Breast epithelium (tissue), 4 donors: Measurements from ENCODE around the gene PROS1. TPM values are rescaled to one million over a fixed set of nuclear protein-coding genes. Genes with fewer than 3 reads are reported as not detected.
"Not testable (repeated sequence)": the region's sequence is repeated elsewhere in the genome, so short reads cannot be mapped to it uniquely, and the experiment has no call there.

Experiments
- DNase-seq, 2 donors: peaks; one replicate each; pipeline ENCODE4 v3.0.0-alpha.2; 2019; ENCODE audit warnings: low spot score in 2 of 2
- H3K27ac ChIP-seq, 2 donors: fragments of 200-600 bp; sonication (generic) in 1 of 2; one replicate each; pipeline ENCODE4 v1.5.1; 2016 to 2019; ENCODE audit warnings: mild to moderate bottlenecking in 1 of 2
- H3K27me3 ChIP-seq, 2 donors: fragments of 200-600 bp; sonication (generic) in 1 of 2; one replicate each; pipeline versions ENCODE4 v1.5.1 to v1.6.0; 2017 to 2019; ENCODE audit warnings: control low read depth in 1 of 2, mild to moderate bottlenecking in 1 of 2
- H3K36me3 ChIP-seq: fragments of 200-600 bp; one replicate; pipeline ENCODE4 v1.5.1; 2019
- H3K4me1 ChIP-seq, 2 donors: fragments of 200-600 bp; sonication (generic); one replicate each; pipeline ENCODE4 v1.5.1; 2016 to 2019; ENCODE audit warnings: control low read depth in 1 of 2
- H3K4me3 ChIP-seq, 3 donors: fragments of 200-600 bp; sonication (generic); 1 replicate in 2 of 3; 2 replicates in 1 of 3; pipeline ENCODE4 v1.5.1; 2016 to 2019; ENCODE audit warnings: mild to moderate bottlenecking in 3 of 3, moderate library complexity in 2 of 3
- H3K9me3 ChIP-seq, 2 donors: fragments of 200-600 bp; sonication (generic) in 1 of 2; one replicate each; pipeline ENCODE4 v1.5.1; 2016 to 2019; ENCODE audit warnings: control low read depth in 1 of 2
- POLR2A ChIP-seq: fragments of 450-650 bp; IDR thresholded peaks from one replicate; pipeline ENCODE4 v1.6.1; 2016; ENCODE audit warnings: antibody characterized with exemption, mild to moderate bottlenecking, moderate library complexity
- POLR2AphosphoS5 ChIP-seq, 3 donors: sonication (generic); formaldehyde crosslinking; IDR thresholded peaks; one replicate each; pipeline ENCODE4 v1.6.1; 2017; ENCODE audit warnings: antibody characterized with exemption in 3 of 3
- intact Hi-C: fragments of 100-400 bp; cut with DNase I; formaldehyde crosslinking; loops from one replicate; pipeline ENCODE4 v1.15.1; 2023; ENCODE audit warnings: low total_unique reads
- total RNA-seq, 3 donors: library from RNA; depleted of rRNA; stranded (reverse); fragments of >200 nt; gene quantifications; one replicate each; pipeline ENCODE4 v1.1.0, GENCODE V29; 2016
- TF ChIP-seq, protein P1 (sequence below), 3 donors: fragments of 450-650 bp; IDR thresholded peaks; one replicate each; pipeline ENCODE4 v1.5.1; 2016 to 2017; ENCODE audit warnings: antibody characterized with exemption in 3 of 3, mild to moderate bottlenecking in 3 of 3, moderate library complexity in 3 of 3

The PROS1 gene
- total RNA-seq, 3 donors from 2014 or later: 65.4 to 74.4 (median 65.7) TPM

DNA sequence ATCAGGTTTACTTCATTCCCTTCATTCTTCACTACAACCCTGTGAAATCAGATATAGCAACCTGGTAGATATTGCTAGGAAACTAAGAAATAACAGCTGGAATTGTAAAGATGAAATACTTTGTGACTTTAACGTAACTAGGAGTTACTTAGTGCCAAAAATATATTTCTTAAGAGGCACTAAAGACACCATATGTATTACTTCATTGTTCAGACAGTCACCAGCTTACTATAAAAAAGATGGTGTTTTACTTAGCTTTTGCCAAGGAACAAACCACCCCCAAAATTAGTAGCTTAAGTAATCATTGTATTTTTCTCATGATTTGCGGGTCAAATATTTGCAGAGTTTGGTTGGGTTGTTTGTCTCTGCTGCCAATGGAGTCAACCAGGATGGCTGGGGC is 62.5 kb downstream of the PROS1 start:
- H3K27ac ChIP-seq: no peak overlapping the region
- H3K9me3 ChIP-seq: peaks cover 0 to 14% of the 10 kb centered on the region in 2 donors
- intact Hi-C loops: no loop called here
- H3K27me3 ChIP-seq: no peaks in the 10 kb centered on the region
- no peaks in the 10 kb centered on the region for H3K4me1 ChIP-seq
- no peak overlapping the region for H3K4me3 ChIP-seq
- TF ChIP-seq, protein P1, sequence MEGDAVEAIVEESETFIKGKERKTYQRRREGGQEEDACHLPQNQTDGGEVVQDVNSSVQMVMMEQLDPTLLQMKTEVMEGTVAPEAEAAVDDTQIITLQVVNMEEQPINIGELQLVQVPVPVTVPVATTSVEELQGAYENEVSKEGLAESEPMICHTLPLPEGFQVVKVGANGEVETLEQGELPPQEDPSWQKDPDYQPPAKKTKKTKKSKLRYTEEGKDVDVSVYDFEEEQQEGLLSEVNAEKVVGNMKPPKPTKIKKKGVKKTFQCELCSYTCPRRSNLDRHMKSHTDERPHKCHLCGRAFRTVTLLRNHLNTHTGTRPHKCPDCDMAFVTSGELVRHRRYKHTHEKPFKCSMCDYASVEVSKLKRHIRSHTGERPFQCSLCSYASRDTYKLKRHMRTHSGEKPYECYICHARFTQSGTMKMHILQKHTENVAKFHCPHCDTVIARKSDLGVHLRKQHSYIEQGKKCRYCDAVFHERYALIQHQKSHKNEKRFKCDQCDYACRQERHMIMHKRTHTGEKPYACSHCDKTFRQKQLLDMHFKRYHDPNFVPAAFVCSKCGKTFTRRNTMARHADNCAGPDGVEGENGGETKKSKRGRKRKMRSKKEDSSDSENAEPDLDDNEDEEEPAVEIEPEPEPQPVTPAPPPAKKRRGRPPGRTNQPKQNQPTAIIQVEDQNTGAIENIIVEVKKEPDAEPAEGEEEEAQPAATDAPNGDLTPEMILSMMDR (IDR thresholded peaks at IDR 0.05): no peak
- TF ChIP-seq POLR2AphosphoS5 (IDR thresholded peaks at IDR 0.05): no peak
- no peak for TF ChIP-seq POLR2A
- H3K36me3 ChIP-seq: no peaks in the 10 kb centered on the region
- DNase-seq: no peak

DNA sequence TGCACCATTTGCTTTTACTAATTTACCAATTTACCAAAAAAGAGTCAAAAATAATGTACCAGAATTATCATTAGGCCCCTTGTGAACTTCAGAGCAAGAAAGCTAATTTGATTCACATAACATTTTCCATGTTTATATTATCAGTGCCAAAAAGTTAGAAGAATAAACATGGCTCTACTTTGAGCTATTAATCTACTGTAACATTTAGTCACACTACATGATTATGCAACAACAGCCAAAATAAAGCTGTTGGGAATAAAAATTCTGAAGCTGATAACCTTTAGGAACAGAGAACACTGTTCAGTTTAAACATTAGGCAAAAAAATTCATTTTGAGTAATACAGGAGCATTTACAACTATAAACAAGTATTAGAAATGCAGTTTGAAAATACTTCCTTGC is 63.6 kb downstream of the PROS1 start:
- Histone ChIP-seq H3K9me3 (peaks cover 0 to 14% of the 10 kb centered on the region in 2 donors), H3K4me1 (no peaks in the 10 kb centered on the region), H3K36me3 (no peaks in the 10 kb centered on the region), H3K27me3 (no peaks in the 10 kb centered on the region), H3K4me3 (no peak overlapping the region), H3K27ac (no peak overlapping the region)
- no peak for DNase-seq
- intact Hi-C loops: no loop called here
- TF ChIP-seq POLR2A: no peak
- TF ChIP-seq POLR2AphosphoS5 (IDR thresholded peaks at IDR 0.05): no peak
- TF ChIP-seq, protein P1 (IDR thresholded peaks at IDR 0.05): no peak

DNA sequence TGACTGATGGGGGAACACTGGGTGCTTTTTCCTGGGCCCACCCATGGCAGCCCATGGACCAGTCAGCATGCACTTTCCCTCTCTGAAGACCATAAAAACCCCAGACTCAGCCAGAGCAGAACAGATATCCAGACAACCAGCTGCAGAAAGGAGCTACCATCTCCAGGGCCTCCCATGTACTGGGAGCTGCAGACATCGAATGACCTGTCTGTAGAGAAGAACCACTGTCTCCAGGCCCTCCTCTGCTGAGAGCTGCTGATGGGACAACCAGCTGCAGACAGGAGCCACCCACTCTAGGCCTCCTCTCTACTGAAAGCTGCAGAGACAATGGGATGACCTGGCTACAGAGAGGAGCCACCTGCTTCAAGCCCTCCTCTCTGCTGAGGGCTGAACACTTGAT is 66.6 kb downstream of the PROS1 start:
- no peaks in the 10 kb centered on the region for H3K4me1 ChIP-seq
- H3K27ac ChIP-seq: no peak overlapping the region
- DNase-seq: no peak
- TF ChIP-seq, protein P1 (IDR thresholded peaks at IDR 0.05): no peak
- no peak for TF ChIP-seq POLR2AphosphoS5 (IDR thresholded peaks at IDR 0.05)
- TF ChIP-seq POLR2A: no peak
- intact Hi-C loops: no loop called here
- H3K9me3 ChIP-seq: peaks cover 0 to 12% of the 10 kb centered on the region in 2 donors
- no peaks in the 10 kb centered on the region for H3K36me3 ChIP-seq
- no peaks in the 10 kb centered on the region for H3K27me3 ChIP-seq
- H3K4me3 ChIP-seq: no peak overlapping the region

DNA sequence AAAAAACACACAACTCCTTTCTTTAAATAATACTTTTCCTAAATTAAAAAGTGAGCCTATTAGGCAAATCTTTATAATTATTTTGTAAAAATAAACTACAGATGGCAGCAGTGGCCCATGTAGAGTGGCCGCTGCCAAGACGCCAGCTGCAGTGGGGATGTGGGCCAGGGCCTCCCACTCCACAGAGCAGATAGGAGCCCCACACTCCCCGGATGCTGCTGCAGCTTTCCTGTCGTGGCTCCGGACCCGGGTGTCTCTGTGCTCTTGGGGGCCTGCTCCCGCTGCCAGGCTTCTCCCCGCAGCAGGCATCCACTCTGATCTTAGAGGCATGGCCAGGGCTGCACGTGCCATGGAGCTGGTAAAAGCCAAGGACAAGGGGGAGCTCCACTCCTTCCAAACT is 67.5 kb downstream of the PROS1 start:
- Histone ChIP-seq H3K27me3 (no peaks in the 10 kb centered on the region), H3K4me1 (no peaks in the 10 kb centered on the region), H3K9me3 (peaks cover 0 to 6% of the 10 kb centered on the region in 2 donors), H3K4me3 (no peak overlapping the region), H3K36me3 (no peaks in the 10 kb centered on the region), H3K27ac (no peak overlapping the region)
- DNase-seq: no peak
- no peak for TF ChIP-seq POLR2A
- no peak for TF ChIP-seq POLR2AphosphoS5 (IDR thresholded peaks at IDR 0.05)
- TF ChIP-seq, protein P1 (IDR thresholded peaks at IDR 0.05): no peak
- intact Hi-C loops: no loop called here

DNA sequence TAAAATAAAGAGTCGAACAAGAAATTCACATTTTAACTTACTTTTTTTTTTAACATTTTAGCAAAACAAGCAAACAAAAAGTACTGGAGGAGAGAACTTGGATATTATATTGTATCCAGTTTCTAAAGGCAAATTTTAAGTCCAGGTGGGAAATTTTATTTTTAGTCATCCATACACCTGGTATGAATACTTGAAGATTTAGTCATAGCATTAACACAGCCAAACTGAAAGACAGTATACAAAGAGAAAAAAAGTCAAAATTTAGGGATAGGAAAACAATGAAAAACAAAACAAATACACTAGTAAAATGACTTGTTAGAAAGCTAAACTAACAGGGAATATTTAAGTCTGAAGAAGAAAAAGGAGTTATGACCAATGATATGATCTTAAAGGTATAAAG is 69.1 kb downstream of the PROS1 start:
- no peaks in the 10 kb centered on the region for H3K27me3 ChIP-seq
- intact Hi-C loops: no loop called here

DNA sequence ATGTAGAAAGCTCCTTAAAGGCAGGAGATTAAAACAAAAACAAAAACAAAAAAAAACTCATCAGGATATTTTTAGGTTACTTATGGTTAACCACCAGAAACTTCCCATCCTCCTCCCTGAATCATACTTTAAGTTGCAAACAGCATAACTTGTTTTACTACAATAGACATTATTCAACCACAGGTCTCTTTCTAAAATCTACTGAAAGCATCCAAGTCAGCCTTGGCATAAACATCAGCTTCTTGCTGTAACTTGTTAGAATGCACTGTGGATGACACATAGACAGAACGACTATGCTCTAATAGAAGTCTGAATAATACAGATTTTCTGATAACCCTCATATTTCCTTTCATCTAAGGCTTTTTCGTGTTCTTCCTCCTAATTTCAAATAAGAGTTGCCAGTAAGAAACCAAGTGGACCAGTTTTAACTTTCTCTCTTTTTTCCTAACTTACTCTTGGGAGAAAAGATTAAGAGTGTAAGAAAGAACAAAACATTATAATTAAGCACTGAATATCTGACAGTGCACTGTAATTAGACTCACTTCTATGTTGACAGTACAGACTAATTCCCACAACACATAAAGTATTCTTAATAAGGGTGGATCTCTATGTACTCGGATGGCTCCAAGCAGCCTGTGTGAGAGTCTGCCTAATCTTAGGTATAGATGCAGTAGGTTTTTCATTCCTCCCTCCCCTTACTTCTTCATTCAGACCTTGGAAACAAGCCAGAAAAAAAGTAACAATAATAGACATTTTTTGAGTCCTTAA is 95.3 kb downstream of the PROS1 start:
- intact Hi-C loops: not testable (repeated sequence)

More for the DNA sequence above, 69.1 kb downstream of the PROS1 start:
- Histone ChIP-seq H3K27ac (no peak overlapping the region), H3K36me3 (no peaks in the 10 kb centered on the region), H3K9me3 (peaks cover 0 to 6% of the 10 kb centered on the region in 2 donors), H3K4me3 (no peak overlapping the region), H3K4me1 (no peaks in the 10 kb centered on the region)
- TF ChIP-seq POLR2A (no peak), POLR2AphosphoS5 (IDR thresholded peaks at IDR 0.05) (no peak)
- TF ChIP-seq, protein P1 (IDR thresholded peaks at IDR 0.05): no peak
- DNase-seq: no peak

DNA sequence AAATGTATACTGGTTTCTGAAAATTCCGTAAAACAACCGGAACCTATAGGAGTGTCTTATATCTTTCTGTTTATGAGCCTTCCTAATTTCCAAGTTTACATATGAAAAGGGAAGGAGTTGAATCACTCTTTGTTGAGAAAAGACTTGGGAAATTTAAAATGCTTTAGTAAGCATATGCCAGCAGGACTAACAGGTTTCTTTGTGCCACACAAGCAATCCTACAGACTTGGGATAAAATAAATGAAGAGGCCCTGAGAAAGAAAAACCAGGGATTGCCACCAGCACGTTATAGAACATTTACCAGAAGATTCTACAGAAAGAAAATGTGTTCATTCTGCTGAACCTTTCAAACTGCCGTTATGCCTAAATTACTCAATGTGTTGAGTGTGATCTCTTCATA is 96.3 kb downstream of the PROS1 start:
- intact Hi-C loops, H3K4me3 ChIP-seq, H3K27me3 ChIP-seq, H3K9me3 ChIP-seq, H3K4me1 ChIP-seq, DNase-seq, H3K36me3 ChIP-seq: not testable (repeated sequence)
- H3K27ac ChIP-seq: peak overlapping the region; percentile 26 to 52

More for the DNA sequence above, 95.3 kb downstream of the PROS1 start:
- H3K4me3 ChIP-seq, DNase-seq, H3K9me3 ChIP-seq, H3K27me3 ChIP-seq, H3K4me1 ChIP-seq, H3K36me3 ChIP-seq: not testable (repeated sequence)
- peak overlapping the region; percentile 61 to 68 for H3K27ac ChIP-seq

DNA sequence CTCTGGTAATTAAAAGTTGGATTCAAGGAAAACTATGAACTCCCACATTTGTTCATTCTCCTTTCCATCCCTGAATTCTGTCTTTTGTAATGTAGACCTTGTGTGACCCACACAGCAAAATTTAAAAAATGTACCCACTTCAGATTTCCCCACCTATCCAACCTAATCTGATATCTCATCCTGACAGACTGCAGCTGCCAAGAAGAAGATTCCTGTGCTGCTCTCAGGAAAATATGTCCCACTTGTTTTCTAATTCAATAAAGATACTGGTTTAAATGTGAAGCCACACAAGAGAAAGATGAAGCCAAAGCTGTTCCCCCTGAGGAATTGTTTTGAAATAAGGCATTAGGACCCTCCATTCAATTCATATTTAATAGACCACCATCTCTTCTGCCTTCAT is 100.3 kb downstream of the PROS1 start:
- intact Hi-C loops, H3K27me3 ChIP-seq, DNase-seq, H3K4me3 ChIP-seq, H3K36me3 ChIP-seq, H3K9me3 ChIP-seq, H3K4me1 ChIP-seq, H3K27ac ChIP-seq: not testable (repeated sequence)
